RPMI8226 (cell line): ENCODE results near the gene SNRPB.
A peak's percentile ranks its signal among the peaks of the same experiment; 100 is the strongest.
"Not testable (repeated sequence)": the region's sequence is repeated elsewhere in the genome, so short reads cannot be mapped to it uniquely, and the experiment has no call there.

ENCODE experiments used
- DNase-seq: peaks from one replicate; pipeline ENCODE4 v3.0.0-alpha.2; 2015

SNRPB gene

DNA sequence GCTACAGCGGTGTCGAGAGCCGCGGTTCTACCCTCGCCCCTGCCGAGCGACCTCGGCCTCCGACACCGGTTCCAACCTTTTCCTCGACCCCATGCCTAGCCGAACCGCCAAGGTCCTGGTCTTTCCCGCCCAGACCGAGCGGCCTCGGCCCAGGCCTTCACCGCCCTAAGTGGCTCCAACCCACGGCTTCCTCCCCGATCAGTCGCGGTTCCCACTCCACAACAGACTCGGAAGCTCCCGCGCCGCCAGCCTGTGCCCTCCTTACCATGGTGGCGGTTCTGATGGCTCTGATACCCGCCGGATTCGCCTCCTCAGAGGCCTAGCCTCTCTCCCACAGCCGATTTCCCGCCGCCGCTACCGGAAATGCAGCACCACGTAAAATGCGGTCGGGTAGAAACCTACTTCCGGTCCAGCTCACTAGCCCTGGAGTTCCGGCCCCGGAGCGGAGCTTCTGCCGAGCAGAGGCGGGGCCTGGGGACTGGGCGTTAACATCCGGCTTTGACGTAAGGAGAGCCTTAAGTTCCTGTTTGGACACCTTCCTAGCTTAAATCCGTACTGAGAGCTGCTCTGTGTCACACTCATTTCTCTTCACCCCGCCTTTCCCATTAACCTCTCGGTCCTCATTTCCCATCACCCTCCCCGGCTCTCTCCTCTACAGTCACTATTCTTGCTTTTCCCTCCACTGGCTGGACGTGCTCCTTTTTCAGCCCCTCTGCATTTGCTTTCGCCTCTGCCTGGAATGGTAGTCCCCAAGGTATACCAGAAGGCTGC lies at the start of gene SNRPB:
Gene SNRPB, minus strand, starts transcription at position 367 of the 771 bp plus-strand sequence. Its CDS starts 99 bp downstream, at position 268.
- DNase-seq, result peak; percentile 99

DNA sequence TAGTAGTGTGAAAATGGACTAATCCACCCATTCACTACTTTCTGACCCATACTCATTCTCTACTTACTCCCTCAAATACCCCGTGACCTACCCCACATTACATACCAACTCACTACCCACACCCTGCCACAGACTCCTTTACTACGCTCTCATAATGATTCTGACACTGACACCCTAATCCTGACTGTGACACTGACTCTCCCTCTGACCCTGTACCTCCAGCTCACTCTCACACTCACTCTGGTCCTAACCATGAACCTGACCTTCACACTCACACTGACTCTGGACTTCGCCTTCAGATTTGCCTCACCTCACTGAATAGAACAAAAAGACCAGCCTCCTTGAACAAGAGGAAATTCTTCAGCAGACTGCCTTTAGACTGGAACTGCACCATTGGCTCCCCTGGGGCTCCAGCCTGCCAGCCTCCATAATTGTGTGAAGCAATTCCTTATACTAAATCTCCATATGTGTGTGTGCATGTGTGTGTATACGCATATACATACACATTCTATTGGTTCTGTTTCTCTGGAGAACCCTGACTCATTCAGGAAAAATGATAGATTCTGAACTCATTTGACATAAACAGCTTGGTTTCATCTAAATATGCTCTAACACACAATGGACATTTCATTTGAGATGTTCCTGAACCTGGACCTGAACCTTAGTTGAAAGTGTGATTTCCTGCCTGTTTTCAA lies 48.7 kb upstream of the SNRPB start:
- DNase-seq, result no peak

GRCh38 chr20:2518558-2518957 lies 48.0 kb upstream of the SNRPB start:
- no peak for DNase-seq

- DNase-seq, result no peak
Measured at GRCh38 chr20:2518096-2518495, 47.5 kb upstream of the SNRPB start.

DNA sequence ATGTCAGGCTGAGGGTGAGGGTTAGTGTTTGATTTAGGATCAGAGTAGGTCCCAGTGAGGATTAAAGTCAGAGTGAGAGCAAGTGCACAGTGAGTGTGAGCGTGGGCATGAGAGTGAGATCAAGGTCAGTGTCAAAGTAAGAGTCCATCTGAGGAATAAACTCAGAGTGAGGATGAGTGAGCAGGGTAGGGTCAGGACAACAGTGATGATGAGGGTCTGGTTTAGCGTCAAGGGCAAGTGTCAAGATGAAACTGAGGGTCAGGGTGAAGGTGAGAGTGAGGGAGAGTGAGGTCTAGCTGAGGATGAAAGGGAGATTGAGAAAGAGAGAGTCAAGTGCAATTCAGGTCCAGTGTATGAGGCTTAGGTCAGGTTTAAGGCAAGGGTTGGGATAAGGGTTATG lies 45.8 kb upstream of the SNRPB start:
- no peak for DNase-seq

DNA sequence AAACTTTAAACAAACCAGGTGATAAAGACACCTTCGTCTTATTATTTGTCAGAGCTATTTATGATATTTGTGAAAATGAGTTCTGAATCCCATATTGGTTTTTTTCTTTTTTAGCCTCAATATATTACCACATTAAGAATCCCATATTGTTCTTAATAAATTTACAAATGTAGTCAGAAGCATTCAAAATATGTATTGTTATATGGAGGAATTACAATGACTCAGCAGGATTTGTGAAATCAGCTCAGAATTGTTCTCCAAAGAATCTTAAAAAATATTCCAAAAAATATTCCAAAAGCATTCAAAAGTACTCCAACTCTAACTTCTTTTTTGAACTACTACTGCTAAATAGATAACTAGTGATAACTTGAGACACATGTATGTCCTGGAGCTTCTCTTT lies 44.6 kb upstream of the SNRPB start:
- no peak for DNase-seq

DNA sequence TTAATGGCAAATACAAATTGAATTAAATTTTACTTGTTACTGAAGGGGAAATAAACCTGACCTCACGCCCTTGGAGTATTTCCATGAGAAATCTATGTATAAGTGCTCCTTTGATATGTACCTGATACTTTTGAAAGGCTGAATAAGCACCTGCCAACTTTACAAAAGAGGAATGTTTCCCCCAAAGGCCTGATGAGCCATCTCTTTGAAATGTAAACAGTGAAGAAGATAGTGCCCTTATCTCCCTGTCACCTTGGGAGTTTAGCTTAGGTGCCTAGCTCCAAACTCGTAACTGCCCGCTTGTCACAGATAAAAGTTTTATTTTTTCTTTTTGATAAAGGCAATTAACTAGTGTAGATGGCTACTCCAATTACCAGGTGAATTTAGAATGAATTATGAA lies 39.2 kb upstream of the SNRPB start:
- DNase-seq, result no peak

GRCh38 chr20:2509468-2509781 lies 38.8 kb upstream of the SNRPB start:
- no peak for DNase-seq

DNA sequence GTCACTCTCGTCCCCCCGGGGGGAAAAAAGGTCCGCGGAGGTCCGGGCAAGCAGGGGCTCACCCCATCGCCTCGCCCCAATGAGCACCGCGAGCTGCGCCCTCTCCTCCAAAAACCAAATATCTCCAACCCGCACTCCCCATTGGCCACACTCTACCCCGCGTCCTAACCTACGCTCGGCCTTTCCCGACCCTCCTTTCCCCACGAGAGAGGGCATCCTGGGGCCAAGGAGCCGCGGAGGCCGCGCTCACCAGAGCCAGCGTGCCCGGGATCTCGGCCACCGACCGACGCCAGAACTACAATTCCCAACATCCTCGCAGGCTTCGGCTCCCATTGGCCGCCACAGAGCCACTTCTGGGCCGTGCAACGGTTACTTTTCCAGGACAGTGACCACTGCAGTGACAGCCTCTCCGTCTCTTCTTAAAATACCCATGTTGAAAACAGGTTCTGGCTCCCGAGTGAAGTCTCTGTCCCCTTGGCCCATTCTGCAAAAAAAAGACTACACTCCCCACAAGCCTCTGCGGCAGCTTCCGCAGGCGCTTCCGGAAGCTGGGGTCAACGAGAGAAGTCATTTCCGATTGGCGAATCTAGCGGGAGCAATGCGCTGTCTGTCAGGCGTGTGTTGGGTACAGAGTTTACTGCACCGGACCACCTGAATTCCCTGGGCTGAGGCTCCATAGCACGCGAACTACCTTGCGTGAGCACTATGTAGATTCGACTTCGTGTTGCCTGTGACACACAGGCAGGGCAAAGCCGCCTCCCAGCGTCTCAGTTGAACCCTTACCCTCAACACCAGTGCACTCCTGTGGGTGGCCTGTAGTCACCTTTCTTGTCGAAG lies 38.3 kb upstream of the SNRPB start, which contains the start of gene ZNF343:
Gene ZNF343, minus strand, starts transcription at position 285 of the 837 bp plus-strand sequence. CDS start 15,020 bp downstream, outside the sequence.
- DNase-seq, result peak; percentile 88

DNA sequence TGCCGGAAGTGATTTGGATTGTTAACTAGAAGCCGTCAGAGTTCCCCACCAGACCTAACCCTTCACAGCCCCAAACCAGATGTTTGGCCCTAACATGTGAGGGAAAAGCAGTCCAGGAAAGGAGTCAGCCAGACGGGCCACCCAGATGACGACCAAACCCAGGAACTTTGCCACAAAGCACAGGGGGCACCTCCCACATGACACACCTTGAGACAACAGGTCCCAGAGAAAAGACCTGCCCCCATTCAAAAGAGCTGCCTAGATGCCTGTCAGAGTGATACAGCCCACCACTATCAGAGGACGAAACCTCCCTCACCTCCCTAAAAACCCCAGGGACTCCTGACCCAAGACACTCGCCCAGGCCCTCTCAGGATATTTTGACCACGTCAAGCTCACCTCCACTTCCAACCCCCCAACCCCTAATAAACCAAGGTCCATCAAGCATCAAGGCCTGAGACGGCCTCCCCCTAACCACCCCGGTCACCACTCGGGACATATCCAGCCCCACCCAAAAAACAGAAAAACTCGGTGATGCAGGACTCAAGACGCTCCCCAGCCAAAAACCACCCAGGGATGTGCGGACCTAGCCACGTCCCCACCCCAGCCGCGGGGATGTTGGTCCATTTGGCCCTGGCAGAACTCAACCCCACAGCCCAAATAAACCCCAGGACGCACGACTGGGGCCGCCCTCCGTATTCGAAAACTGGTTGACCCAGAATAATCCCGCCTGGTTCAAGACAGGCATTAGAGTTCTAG lies 37.5 kb upstream of the SNRPB start:
- DNase-seq, result peak; percentile 16

DNA sequence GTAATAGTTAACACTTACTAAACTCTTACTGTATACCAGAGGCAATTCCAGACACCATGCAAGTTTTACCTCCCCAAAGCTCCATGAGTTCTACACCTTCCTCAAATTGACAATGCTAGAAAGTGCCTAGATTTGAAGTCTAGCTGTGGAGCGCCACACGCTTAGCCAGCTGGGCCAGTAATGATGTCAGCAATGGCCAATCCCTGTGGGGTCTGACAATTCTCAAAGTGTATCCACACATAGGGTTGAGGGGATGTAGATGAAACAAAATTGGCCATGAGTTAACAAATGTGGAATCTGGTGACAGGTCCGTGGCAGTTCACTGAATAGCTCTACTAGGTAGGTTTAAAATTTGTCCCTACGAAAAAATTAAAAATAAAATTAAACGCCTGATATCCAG lies 36.9 kb upstream of the SNRPB start:
- no peak for DNase-seq

DNA sequence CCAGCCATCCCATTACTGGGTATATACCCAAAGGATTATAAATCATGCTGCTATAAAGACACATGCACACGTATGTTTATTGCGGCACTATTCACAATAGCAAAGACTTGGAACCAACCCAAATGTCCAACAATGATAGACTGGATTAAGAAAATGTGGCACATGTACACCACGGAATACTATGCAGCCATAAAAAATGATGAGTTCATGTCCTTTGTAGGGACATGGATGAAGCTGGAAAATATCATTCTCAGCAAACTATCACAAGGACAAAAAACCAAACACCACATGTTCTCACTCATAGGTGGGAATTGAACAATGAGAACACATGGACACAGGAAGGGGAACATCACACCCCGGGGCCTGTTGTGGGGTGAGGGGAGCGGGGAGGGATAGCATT lies 35.8 kb upstream of the SNRPB start:
- DNase-seq, result not testable (repeated sequence)

- not testable (repeated sequence) for DNase-seq
Measured at GRCh38 chr20:2504803-2505202, 34.2 kb upstream of the SNRPB start.

GRCh38 chr20:2502808-2503384 lies 32.3 kb upstream of the SNRPB start:
- DNase-seq, result not testable (repeated sequence)

GRCh38 chr20:2485661-2486060 lies 15.1 kb upstream of the SNRPB start:
- no peak for DNase-seq

GRCh38 chr20:2485080-2485479 lies 14.5 kb upstream of the SNRPB start:
- no peak for DNase-seq

- DNase-seq, result no peak
Measured at GRCh38 chr20:2483504-2483903, 12.9 kb upstream of the SNRPB start.

- DNase-seq, result no peak
Measured at GRCh38 chr20:2480381-2480780, 9.8 kb upstream of the SNRPB start.

DNA sequence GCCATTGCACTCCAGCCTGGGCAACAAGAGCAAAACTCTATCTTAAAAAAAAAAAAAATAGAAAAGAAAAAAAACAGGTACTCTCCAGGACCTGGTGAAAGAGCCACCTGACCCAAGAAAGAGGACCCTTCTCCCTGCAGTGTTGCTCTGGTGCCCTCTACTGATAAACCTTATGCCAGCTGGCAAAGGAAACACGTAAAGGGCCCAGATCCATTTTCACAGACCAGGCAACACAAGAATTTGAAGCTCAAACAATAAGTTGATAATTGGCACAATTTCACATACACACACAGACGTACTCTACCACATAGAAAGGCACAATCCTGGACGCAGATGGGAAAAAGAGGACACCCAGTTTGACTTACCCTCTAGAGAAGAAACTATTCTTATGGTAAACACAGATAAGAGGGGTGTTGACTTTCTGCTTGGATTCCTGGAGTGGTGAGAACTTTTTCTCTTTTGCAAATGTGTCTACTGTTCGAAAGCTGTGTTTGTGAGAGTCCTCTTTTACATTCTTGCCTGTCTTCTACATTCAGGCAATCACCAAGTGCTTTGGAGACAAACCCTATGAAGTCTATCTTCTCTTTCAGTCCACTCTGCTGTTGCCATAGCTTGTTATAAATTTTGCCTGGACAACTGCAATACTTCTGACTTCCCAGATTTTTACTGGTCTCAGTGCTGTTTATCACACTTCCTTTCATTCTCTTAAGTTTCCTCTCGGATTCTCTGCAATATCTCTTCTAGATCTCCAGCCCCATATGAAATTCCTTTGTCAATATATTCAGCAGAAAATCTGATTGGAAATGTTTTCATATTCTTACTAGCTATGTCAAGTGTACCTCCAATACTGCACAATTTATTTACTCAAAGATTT lies 6.4 kb upstream of the SNRPB start:
- DNase-seq, result no peak

DNA sequence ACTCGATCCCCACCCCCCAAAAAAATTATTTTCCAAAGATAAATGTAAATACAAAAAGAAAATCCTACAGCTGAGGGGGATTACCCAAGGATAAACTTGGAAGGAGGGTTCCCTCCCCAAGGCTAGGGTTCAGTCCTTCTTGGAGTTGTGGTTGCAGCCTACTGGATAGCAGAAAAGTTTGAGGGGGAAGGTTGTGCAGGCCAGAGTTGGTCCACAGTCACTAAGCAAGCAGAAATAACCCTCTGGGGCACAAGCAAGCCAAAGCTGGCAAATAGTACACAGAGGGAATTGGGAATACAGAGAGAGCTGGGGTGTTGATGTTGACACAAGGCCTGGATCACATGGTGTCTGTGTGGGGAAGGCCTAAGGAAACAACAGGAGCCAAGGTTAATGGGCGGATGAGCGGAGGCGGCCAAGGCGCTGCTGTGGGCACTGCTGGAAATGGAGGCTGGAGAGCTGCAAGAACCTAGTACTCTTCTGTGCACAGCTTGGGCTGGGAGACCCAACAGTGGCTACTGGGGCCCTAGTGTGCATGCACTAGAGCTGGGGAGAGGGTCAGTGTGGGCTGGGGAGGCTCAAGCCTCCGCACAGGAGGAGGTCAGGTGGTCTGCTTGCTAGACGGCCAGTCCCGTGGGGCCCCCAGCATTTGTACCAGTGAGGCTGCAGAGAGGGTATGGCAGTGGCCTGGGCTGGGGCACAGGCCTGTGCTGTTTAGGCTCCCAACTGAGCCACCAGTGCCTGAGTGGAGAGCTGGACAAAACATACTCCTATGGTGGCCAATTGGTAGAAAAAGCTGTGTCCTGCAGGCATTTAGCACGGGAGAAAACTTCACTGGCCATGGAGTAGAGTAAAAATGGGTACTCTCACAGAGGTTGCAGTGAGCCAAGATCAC lies 5.5 kb upstream of the SNRPB start:
- no peak for DNase-seq
